ENCODE results near the gene LDAH.

LDAH gene

DNA sequence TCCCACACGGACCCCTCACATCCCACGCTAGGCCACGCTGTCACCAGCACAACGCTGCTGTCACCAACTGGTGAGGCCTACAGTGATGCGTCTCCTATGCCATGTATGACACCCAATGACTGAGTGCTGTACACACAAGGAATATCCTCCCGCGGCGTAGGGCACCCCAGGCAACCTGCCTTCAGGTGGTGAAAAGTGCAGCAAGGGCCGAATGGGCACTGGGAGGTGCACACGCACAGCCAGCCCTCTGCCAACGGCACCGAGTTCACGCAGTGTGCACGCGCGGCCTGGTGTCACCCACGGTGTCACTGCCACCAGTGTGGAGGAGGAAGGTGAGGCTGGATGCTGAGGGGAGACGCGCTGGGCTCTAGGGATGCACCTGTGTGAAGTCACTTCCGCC lies 176.5 kb downstream of the LDAH start (continued):
- TF ChIP-seq CSDC2 (CRISPR knock-in tag; IDR thresholded peaks at IDR 0.05), result no peak

DNA sequence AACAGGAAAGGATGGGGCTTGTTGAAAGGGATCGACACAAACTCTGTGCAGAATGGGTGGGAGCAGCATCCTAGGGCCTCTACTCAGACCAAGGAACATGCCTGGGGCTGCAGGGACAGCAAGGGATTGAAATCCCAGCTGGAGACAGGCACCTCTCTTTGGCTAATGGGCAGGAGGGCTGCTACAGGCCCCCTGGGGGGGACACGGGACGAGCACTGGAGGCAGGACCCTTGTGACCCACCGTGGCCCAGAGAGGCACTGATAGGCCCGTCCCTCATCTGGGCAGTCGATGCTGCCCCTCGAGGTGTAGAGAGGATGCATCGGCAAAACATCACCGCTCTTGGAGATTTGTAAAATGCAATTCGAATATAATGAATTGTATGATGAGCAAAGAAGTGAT lies 177.1 kb downstream of the LDAH start:
- no peak for ATAC-seq
- TF ChIP-seq ZNF70 (CRISPR knock-in tag; IDR thresholded peaks at IDR 0.05) (no peak), RARB (CRISPR knock-in tag; IDR thresholded peaks at IDR 0.05) (no peak), TOX (CRISPR knock-in tag; IDR thresholded peaks at IDR 0.05; ENCODE audit: borderline replicate concordance) (no peak), OSR1 (CRISPR knock-in tag; IDR thresholded peaks at IDR 0.05) (no peak), SNAI2 (CRISPR knock-in tag; IDR thresholded peaks at IDR 0.05) (no peak), ZFP3 (CRISPR knock-in tag; IDR thresholded peaks at IDR 0.05) (no peak), GLIS3 (CRISPR knock-in tag; IDR thresholded peaks at IDR 0.05) (no peak), ARNTL (CRISPR knock-in tag; IDR thresholded peaks at IDR 0.05; ENCODE audit: borderline replicate concordance, low read depth) (no peak), TCF4 (CRISPR knock-in tag; IDR thresholded peaks at IDR 0.05; ENCODE audit: borderline replicate concordance) (no peak), ZNF565 (CRISPR knock-in tag; conservative IDR thresholded peaks at IDR 0.05; ENCODE audit: low read depth) (no peak), CSDC2 (CRISPR knock-in tag; IDR thresholded peaks at IDR 0.05) (no peak), ZC3H10 (CRISPR knock-in tag; IDR thresholded peaks at IDR 0.05) (no peak), ZFP30 (CRISPR knock-in tag; IDR thresholded peaks at IDR 0.05) (no peak), ISL1 (CRISPR knock-in tag; IDR thresholded peaks at IDR 0.05) (no peak), ESRRG (CRISPR knock-in tag; IDR thresholded peaks at IDR 0.05) (no peak), BACH2 (CRISPR knock-in tag; IDR thresholded peaks at IDR 0.05; ENCODE audit: borderline replicate concordance) (no peak)
- TF ChIP-seq, protein P1, sequence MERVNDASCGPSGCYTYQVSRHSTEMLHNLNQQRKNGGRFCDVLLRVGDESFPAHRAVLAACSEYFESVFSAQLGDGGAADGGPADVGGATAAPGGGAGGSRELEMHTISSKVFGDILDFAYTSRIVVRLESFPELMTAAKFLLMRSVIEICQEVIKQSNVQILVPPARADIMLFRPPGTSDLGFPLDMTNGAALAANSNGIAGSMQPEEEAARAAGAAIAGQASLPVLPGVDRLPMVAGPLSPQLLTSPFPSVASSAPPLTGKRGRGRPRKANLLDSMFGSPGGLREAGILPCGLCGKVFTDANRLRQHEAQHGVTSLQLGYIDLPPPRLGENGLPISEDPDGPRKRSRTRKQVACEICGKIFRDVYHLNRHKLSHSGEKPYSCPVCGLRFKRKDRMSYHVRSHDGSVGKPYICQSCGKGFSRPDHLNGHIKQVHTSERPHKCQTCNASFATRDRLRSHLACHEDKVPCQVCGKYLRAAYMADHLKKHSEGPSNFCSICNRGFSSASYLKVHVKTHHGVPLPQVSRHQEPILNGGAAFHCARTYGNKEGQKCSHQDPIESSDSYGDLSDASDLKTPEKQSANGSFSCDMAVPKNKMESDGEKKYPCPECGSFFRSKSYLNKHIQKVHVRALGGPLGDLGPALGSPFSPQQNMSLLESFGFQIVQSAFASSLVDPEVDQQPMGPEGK (CRISPR knock-in tag; IDR thresholded peaks at IDR 0.05; ENCODE audit: borderline replicate concordance), result no peak
- TF ChIP-seq, protein P2, sequence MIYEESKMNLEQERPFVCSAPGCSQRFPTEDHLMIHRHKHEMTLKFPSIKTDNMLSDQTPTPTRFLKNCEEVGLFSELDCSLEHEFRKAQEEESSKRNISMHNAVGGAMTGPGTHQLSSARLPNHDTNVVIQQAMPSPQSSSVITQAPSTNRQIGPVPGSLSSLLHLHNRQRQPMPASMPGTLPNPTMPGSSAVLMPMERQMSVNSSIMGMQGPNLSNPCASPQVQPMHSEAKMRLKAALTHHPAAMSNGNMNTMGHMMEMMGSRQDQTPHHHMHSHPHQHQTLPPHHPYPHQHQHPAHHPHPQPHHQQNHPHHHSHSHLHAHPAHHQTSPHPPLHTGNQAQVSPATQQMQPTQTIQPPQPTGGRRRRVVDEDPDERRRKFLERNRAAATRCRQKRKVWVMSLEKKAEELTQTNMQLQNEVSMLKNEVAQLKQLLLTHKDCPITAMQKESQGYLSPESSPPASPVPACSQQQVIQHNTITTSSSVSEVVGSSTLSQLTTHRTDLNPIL (CRISPR knock-in tag; IDR thresholded peaks at IDR 0.05; ENCODE audit: low read depth), result no peak

DNA sequence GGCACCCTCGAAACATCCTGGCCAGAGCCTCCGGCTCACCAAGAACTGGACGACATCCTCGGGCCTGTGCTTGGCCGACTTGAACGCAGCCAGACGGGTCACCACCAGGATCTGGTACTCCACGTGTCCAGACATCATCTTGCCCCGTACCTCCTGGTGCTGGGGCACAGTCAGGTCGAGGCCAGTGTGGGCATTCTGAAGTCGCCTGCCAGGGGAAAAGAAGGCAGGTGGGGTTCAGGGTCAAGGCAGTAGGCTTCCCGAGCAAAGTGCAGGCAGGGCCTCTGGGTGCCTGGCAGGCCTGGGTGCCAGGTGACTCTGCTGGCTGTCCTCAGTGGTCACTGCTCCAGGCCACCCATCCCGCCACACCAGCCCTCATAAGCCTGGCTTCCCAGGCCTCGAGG lies 177.6 kb downstream of the LDAH start:
- no peak for ATAC-seq
- TF ChIP-seq, protein P2 (CRISPR knock-in tag; IDR thresholded peaks at IDR 0.05; ENCODE audit: low read depth), result no peak
- TF ChIP-seq ESRRG (CRISPR knock-in tag; IDR thresholded peaks at IDR 0.05) (no peak), ZC3H10 (CRISPR knock-in tag; IDR thresholded peaks at IDR 0.05) (no peak), PPARA (CRISPR knock-in tag; IDR thresholded peaks at IDR 0.05; ENCODE audit: borderline replicate concordance) (no peak), ZNF70 (CRISPR knock-in tag; IDR thresholded peaks at IDR 0.05) (no peak), ZNF8 (CRISPR knock-in tag; IDR thresholded peaks at IDR 0.05) (no peak), ZFP3 (CRISPR knock-in tag; IDR thresholded peaks at IDR 0.05) (no peak), OSR1 (CRISPR knock-in tag; IDR thresholded peaks at IDR 0.05) (no peak), BACH2 (CRISPR knock-in tag; IDR thresholded peaks at IDR 0.05; ENCODE audit: borderline replicate concordance) (no peak), SNAI2 (CRISPR knock-in tag; IDR thresholded peaks at IDR 0.05) (no peak), ZNF565 (CRISPR knock-in tag; conservative IDR thresholded peaks at IDR 0.05; ENCODE audit: low read depth) (no peak), RARB (CRISPR knock-in tag; IDR thresholded peaks at IDR 0.05) (no peak)
- TF ChIP-seq, protein P3, sequence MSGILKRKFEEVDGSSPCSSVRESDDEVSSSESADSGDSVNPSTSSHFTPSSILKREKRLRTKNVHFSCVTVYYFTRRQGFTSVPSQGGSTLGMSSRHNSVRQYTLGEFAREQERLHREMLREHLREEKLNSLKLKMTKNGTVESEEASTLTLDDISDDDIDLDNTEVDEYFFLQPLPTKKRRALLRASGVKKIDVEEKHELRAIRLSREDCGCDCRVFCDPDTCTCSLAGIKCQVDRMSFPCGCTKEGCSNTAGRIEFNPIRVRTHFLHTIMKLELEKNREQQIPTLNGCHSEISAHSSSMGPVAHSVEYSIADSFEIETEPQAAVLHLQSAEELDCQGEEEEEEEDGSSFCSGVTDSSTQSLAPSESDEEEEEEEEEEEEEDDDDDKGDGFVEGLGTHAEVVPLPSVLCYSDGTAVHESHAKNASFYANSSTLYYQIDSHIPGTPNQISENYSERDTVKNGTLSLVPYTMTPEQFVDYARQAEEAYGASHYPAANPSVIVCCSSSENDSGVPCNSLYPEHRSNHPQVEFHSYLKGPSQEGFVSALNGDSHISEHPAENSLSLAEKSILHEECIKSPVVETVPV (CRISPR knock-in tag; IDR thresholded peaks at IDR 0.05), result no peak
- TF ChIP-seq, protein P1 (CRISPR knock-in tag; IDR thresholded peaks at IDR 0.05; ENCODE audit: borderline replicate concordance), result no peak

DNA sequence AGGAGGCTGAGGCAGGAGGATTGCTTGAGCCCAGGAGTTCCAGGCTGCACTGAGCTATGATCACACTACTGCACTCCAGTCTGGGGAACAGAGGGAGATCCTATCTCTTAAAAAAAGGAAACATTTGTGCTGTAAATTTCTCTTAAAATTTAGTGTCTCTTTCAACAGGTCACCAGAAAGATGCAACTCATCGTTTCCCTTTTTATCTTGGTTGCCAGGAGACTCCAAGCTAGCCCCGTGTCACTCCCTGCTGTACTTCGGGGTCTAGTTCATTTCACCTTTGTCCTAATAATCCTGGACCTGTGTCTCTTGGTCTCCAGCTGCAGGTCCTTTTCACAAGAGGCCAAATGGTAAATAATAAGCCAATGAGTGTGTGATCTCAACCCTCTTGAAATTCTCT lies 179.1 kb downstream of the LDAH start:
- ATAC-seq, result no peak
- TF ChIP-seq ZNF70 (CRISPR knock-in tag; IDR thresholded peaks at IDR 0.05) (no peak), PPARA (CRISPR knock-in tag; IDR thresholded peaks at IDR 0.05; ENCODE audit: borderline replicate concordance) (no peak)

Measured in SK-N-SH treated with all-trans-retinoic acid at 6 μM for 48 hours (cell line).